ENCODE results near the gene ZNF503. TPM values are rescaled to one million over a fixed set of nuclear protein-coding genes. Genes with fewer than 3 reads are reported as not detected.

ZNF503 gene
- total RNA-seq, 4 donors from 2014 or later, result 12.1 to 99.4 (median 26.0) TPM

DNA sequence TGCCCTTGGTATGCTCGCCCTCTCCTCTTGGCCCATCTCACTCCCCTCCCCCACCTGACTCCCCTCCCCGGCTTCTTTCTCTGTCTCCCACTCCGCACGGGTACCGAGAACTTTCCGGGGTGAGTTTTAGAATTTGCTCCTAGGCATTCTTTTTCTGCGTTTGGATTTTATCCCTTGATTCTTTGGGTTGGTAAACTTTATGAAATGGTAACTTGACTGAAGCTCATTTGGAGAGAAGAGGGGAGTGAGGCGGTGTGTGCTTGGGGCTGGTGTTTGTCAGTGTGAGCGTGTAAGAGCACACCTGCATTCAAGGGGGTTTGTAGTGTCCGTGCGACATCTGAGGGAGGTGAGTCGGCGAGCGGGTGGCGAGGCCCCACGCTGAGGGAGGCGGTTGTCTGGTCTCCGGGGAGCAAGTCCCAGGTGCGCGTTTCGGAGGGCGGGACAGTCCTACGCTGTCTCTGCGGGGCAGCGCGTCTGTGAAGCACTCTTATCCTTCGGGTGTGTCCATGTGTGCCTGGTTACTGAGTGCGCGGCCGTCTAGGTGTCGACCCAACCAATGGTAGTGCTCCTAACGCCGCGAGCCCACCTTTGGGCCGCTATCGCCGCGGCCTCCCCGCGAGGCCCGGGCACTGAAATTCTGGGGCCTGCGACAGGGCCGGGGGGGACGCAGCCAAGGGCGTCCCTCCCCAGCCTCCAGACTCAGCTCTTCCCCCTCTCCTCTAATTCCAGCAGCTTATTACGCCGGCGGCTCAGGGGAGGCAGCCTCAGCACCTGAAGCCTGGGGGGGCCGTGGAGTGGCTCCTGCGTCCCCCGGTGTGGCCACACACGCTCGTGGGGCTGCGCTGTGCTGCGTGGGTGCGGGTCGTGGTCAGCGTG lies 2.6 kb upstream of the ZNF503 start:
- intact Hi-C loops (cut with DNase I; ENCODE audit: low total_unique reads), result no loop called here
- DNase-seq, result peak; percentile 29 to 55
- Histone ChIP-seq H3K4me3 (peak overlapping the region; percentile 81 to 82), H3K9me3 (no peaks in the 10 kb centered on the region), H3K36me3 (no peaks in the 10 kb centered on the region), H3K27ac (peak overlapping the region; percentile 97 to 98), H3K27me3 (no peaks in the 10 kb centered on the region), H3K4me1 (peaks cover 0 to 7% of the 10 kb centered on the region in 2 donors)
- TF ChIP-seq POLR2A (IDR thresholded peaks at IDR 0.05), result peak in 1 of 2 donors; percentile 19
- TF ChIP-seq CTCF (IDR thresholded peaks at IDR 0.05), result peak in 1 of 4 experiments; percentile 9

GRCh38 chr10:75403144-75403938 lies 1.8 kb upstream of the ZNF503 start:
- H3K27ac ChIP-seq, result peak overlapping the region; percentile 97 to 98
- intact Hi-C loops (cut with DNase I; ENCODE audit: low total_unique reads), result no loop called here
- DNase-seq, result peak; percentile 55 to 63
- H3K9me3 ChIP-seq, result no peaks in the 10 kb centered on the region
- H3K4me1 ChIP-seq, result peaks cover 0 to 7% of the 10 kb centered on the region in 2 donors
- H3K4me3 ChIP-seq, result peak overlapping the region; percentile 81 to 82
- TF ChIP-seq CTCF (IDR thresholded peaks at IDR 0.05) (no peak), POLR2A (IDR thresholded peaks at IDR 0.05) (no peak)
- H3K27me3 ChIP-seq, result no peaks in the 10 kb centered on the region
- no peaks in the 10 kb centered on the region for H3K36me3 ChIP-seq

DNA sequence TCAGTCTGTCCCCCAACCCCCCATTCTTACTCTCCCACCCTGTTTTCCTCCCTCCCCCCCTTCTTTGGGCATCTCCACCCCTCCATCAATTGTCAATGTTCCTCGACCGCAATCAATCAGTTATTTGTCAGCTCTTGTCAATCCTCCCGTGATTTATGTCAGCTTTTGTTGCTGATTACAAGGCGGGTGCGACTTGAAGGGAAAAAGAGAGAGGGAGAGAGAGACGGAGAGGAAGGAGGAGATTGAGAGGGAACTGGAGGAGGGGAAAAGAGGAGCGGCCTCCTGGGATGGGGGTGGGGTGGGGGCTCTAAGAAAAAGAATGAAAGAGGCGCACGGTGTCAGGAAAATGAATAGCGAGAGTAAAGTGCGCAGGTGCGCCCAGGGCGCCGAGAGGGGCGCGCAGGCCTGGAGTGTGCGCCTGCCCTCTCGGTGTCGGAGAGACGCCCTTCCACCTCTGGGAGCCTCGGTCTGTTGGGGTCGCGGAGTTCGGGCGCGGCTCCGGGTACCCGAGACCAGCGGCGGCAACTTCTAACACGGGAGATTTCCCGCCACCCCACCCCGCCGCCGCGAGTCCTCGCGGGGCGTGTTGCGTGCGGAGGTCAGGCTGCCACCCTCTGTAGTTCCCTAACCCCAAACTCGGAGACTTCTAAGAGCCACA lies 1.1 kb upstream of the ZNF503 start:
- Histone ChIP-seq H3K27ac (peak overlapping the region; percentile 97 to 98), H3K4me3 (peak overlapping the region; percentile 81 to 82), H3K36me3 (no peaks in the 10 kb centered on the region), H3K9me3 (no peaks in the 10 kb centered on the region), H3K4me1 (peaks cover 0 to 7% of the 10 kb centered on the region in 2 donors), H3K27me3 (no peaks in the 10 kb centered on the region)
- intact Hi-C loops (cut with DNase I; ENCODE audit: low total_unique reads), result no loop called here
- peak; percentile 61 to 68 for DNase-seq
- TF ChIP-seq POLR2A (IDR thresholded peaks at IDR 0.05) (peak in 1 of 2 donors; percentile 2), CTCF (IDR thresholded peaks at IDR 0.05) (no peak)

GRCh38 chr10:75400771-75401568 lies 594 bp downstream of the ZNF503 start:
- H3K27ac ChIP-seq, result peak overlapping the region; percentile 97 to 98
- peaks cover 0 to 7% of the 10 kb centered on the region in 2 donors for H3K4me1 ChIP-seq
- H3K36me3 ChIP-seq, result no peaks in the 10 kb centered on the region
- H3K9me3 ChIP-seq, result no peaks in the 10 kb centered on the region
- H3K4me3 ChIP-seq, result peak overlapping the region; percentile 81 to 82
- H3K27me3 ChIP-seq, result no peaks in the 10 kb centered on the region
- peak; percentile 48 to 61 for DNase-seq
- no peak for TF ChIP-seq CTCF (IDR thresholded peaks at IDR 0.05)
- TF ChIP-seq POLR2A (IDR thresholded peaks at IDR 0.05), result no peak
- intact Hi-C loops (cut with DNase I; ENCODE audit: low total_unique reads), result no loop called here

Measured in uterus (tissue), 4 donors.